NB4 (cell line): ENCODE measurements around the gene PDZRN3.

Experiments used
- DNase-seq: peaks from one replicate; pipeline ENCODE4 v3.0.0; 2010; ENCODE audit warnings: low read depth
- H3K4me3 ChIP-seq: one replicate; pipeline ENCODE4 v1.5.1; 2011; ENCODE audit warnings: mild to moderate bottlenecking, low read depth, low read length, moderate library complexity
- MYC ChIP-seq: IDR thresholded peaks from 2 replicates; pipeline ENCODE4 v1.6.1; 2011; ENCODE audit warnings: low read depth, low read length
- POLR2A ChIP-seq: IDR thresholded peaks from 2 replicates; pipeline ENCODE4 v1.6.1; 2011; ENCODE audit warnings: mild to moderate bottlenecking; ENCODE audit not compliant: insufficient read length; ENCODE audit errors: extremely low read depth
- TF ChIP-seq, protein P1 (sequence below): IDR thresholded peaks from one replicate; pipeline ENCODE4 v1.5.1; 2012; ENCODE audit warnings: low read depth, low read length
- TF ChIP-seq, protein P2 (sequence below): IDR thresholded peaks from 2 replicates; pipeline ENCODE4 v1.6.1; 2011; ENCODE audit warnings: low read depth, low read length

The PDZRN3 gene

DNA sequence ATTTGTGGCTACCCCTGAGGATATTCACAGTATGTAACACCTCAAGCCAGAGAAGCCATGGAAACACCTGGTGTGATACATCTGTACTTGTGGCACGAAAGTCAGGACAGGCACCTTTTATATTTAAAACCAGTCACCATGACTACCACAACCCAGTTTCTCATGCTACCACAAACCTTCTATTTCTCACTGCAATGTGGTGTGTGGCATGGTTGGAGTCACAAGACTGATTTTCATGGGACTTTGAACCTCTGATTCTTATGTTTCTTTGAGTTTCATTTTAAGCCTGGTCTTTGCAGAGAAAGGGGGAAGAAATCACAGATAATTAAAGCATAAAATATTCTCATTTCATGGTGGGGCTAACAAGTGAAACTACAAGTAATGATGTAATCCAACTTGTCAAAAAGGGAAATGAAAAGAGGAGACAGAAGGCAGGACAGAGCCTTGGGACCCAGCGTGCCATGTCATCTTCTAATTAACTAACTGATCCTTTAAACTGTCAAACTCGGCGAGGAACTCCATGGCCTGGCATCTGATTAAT lies 175.9 kb downstream of the PDZRN3 start:
- peak; percentile 6 for DNase-seq
- TF ChIP-seq POLR2A (no peak), MYC (no peak)
- TF ChIP-seq, protein P1, sequence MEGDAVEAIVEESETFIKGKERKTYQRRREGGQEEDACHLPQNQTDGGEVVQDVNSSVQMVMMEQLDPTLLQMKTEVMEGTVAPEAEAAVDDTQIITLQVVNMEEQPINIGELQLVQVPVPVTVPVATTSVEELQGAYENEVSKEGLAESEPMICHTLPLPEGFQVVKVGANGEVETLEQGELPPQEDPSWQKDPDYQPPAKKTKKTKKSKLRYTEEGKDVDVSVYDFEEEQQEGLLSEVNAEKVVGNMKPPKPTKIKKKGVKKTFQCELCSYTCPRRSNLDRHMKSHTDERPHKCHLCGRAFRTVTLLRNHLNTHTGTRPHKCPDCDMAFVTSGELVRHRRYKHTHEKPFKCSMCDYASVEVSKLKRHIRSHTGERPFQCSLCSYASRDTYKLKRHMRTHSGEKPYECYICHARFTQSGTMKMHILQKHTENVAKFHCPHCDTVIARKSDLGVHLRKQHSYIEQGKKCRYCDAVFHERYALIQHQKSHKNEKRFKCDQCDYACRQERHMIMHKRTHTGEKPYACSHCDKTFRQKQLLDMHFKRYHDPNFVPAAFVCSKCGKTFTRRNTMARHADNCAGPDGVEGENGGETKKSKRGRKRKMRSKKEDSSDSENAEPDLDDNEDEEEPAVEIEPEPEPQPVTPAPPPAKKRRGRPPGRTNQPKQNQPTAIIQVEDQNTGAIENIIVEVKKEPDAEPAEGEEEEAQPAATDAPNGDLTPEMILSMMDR, result no peak
- TF ChIP-seq, protein P2, sequence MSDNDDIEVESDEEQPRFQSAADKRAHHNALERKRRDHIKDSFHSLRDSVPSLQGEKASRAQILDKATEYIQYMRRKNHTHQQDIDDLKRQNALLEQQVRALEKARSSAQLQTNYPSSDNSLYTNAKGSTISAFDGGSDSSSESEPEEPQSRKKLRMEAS, result no peak
- H3K4me3 ChIP-seq, result no peak overlapping the region

DNA sequence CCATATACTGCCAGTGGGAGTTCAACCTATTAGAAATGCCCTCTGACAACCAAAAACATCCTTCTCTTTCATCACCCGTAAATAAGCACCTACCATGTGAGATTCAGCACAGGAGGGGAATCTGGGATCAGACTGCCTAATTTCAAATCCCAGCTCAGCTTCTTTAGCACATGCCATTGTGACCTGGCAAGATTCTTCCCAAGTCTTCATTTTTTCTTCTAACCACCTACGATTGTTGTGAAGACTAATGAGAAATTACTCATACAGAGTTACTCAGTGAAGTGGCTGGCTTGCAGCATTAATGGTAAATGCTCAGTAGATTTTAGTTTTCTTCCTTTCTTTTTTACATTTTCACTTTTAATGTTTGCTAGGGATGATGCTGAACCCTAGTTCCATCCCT lies 176.7 kb downstream of the PDZRN3 start:
- no peak for DNase-seq
- TF ChIP-seq POLR2A (no peak), MYC (no peak)
- TF ChIP-seq, protein P1, result no peak
- TF ChIP-seq, protein P2, result no peak
- H3K4me3 ChIP-seq, result no peak overlapping the region

DNA sequence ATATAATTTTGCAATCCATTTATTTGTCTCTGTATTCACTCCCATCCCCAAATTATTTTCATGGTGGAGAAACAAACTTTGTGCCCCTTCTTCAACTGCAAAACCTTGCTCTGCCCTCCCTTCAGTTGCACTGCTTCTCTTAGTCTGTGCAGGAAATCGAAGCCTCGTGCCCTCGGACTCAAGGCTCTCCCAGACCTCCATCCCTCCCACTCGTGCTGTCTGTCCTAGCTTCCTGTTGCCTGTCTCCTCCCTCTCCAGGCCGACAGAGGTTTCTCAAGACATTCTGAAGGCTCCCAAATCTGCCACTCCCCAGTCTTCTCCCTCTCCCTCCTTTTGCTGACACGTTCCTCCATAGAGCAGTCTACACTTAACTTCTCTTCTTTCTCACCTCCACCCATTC lies 177.6 kb downstream of the PDZRN3 start:
- peak; percentile 19 for DNase-seq
- no peak overlapping the region for H3K4me3 ChIP-seq
- TF ChIP-seq, protein P2, result no peak
- TF ChIP-seq POLR2A (no peak), MYC (no peak)
- TF ChIP-seq, protein P1, result no peak

DNA sequence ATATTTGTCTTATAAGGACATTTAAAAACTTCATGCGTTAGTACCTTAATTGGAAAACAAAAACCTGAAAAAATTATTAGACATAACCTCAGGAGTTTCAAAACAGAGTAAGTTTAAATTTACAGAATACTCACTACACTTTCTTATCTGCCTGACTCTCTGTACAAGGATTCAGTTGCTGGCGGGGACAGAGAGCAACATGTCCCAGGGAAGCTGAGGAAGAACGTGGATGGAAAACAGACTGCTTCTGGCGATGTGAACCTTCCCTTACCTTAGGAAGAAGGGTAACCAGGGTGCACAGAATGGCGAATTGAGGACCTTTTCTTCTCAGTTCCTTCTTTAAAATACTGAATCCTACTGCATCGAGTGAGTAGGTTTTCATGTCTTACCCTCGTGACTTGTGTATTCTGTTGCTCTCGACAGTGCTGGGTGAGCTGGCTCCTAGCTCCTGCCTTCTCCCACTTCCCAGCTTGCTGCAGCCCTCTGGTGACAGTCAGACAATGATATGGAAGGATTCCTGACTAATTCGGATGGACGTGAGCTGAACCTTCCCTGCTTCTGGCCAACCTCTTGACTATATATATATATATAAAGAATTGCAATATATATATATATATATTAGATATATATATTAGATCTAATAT lies 178.2 kb downstream of the PDZRN3 start:
- TF ChIP-seq MYC, result no peak
- TF ChIP-seq, protein P1, result no peak
- no peak for TF ChIP-seq POLR2A
- TF ChIP-seq, protein P2, result no peak
- no peak overlapping the region for H3K4me3 ChIP-seq
- DNase-seq, result no peak

DNA sequence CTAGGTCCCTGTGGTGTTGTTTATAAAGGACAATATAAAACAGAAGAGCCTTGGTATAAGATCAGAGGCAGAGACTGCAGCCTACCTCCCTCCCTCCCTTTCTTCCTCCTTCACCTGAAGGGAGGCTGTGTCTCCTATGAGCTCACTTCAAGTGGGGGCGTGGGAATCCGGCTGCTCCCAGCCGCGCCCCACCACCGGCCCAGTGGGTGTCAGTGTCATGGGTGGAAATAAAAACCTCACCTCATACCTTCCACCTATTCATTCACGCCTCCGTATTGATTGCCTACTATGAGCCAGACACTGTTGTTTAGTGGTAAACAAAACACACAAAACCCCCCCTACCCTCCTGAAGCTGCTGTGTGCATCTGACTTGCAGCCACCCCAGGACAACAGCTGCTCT lies 181.9 kb downstream of the PDZRN3 start:
- no peak overlapping the region for H3K4me3 ChIP-seq
- no peak for DNase-seq
- TF ChIP-seq, protein P1, result no peak
- TF ChIP-seq MYC (no peak), POLR2A (no peak)
- TF ChIP-seq, protein P2, result no peak
